COLO668 (cell line): Measurements from ENCODE around the gene ADCY9.
"Not testable (repeated sequence)": the region's sequence is repeated elsewhere in the genome, so short reads cannot be mapped to it uniquely, and the experiment has no call there.

Experiments used
- DNase-seq: peaks from one replicate; lab custom pipeline; 2025; ENCODE audit not compliant: unreplicated experiment; lab: John Stamatoyannopoulos, UW

ADCY9 gene

GRCh38 chr16:3982216-3982615, 134.0 kb downstream of the ADCY9 start:
- DNase-seq, result no peak

- DNase-seq, result no peak
Observed at GRCh38 chr16:3980253-3981111, 135.8 kb downstream of the ADCY9 start.

- no peak for DNase-seq
Observed at GRCh38 chr16:3979518-3979917, 136.7 kb downstream of the ADCY9 start.

GRCh38 chr16:3979070-3979469, 137.2 kb downstream of the ADCY9 start:
- DNase-seq, result no peak

- no peak for DNase-seq
Observed at GRCh38 chr16:3977376-3977775, 138.9 kb downstream of the ADCY9 start.

- no peak for DNase-seq
Observed at GRCh38 chr16:3974751-3975150, 141.5 kb downstream of the ADCY9 start.

- no peak for DNase-seq
Observed at GRCh38 chr16:3971706-3972105, 144.5 kb downstream of the ADCY9 start.

- no peak for DNase-seq
Observed at GRCh38 chr16:3971261-3971660, 145.0 kb downstream of the ADCY9 start.

GRCh38 chr16:3968551-3968950, 147.7 kb downstream of the ADCY9 start:
- DNase-seq, result no peak

GRCh38 chr16:3966681-3967080, 149.6 kb downstream of the ADCY9 start:
- DNase-seq, result no peak

- DNase-seq, result no peak
Observed at GRCh38 chr16:3965781-3966582, 150.3 kb downstream of the ADCY9 start.

GRCh38 chr16:3965306-3965705, 150.9 kb downstream of the ADCY9 start:
- DNase-seq, result no peak

- DNase-seq, result no peak
Observed at GRCh38 chr16:3964686-3965290, 151.5 kb downstream of the ADCY9 start.

GRCh38 chr16:3963886-3964685, 152.2 kb downstream of the ADCY9 start:
- DNase-seq, result no peak

- DNase-seq, result peak; percentile 17
Observed at GRCh38 chr16:3963203-3963602, 153.0 kb downstream of the ADCY9 start.

GRCh38 chr16:3961449-3961849, 154.8 kb downstream of the ADCY9 start:
- peak; percentile 18 for DNase-seq

GRCh38 chr16:3959926-3960590, 156.2 kb downstream of the ADCY9 start:
- not testable (repeated sequence) for DNase-seq

GRCh38 chr16:3959148-3959547, 157.1 kb downstream of the ADCY9 start:
- DNase-seq, result no peak

GRCh38 chr16:3957344-3957980, 158.8 kb downstream of the ADCY9 start:
- no peak for DNase-seq

GRCh38 chr16:3954411-3954921, 161.8 kb downstream of the ADCY9 start:
- DNase-seq, result peak; percentile 24
